H1 (cell line): Measurements from ENCODE around the gene PTX3. TPM values are rescaled to one million over a fixed set of nuclear protein-coding genes. Genes with fewer than 3 reads are reported as not detected.

Experiments
- CEBPB ChIP-seq: IDR thresholded peaks from 2 replicates; pipeline ENCODE4 v1.6.1; 2012; ENCODE audit warnings: low read depth, low read length
- E2F6 ChIP-seq: IDR thresholded peaks from 2 replicates; pipeline ENCODE4 v1.6.1; 2012; ENCODE audit warnings: inconsistent platforms
- NRF1 ChIP-seq: IDR thresholded peaks from 2 replicates; pipeline ENCODE4 v1.6.1; 2011; ENCODE audit warnings: mild to moderate bottlenecking, low read depth, low read length, improper control_type of control experiment
- POLR2A ChIP-seq, 2 experiments: IDR thresholded peaks; 1 replicate in 1 of 2; 2 replicates in 1 of 2; pipeline ENCODE4 v1.6.1; 2011; ENCODE audit warnings: low read depth in 2 of 2, low read length in 2 of 2, mild to moderate bottlenecking in 2 of 2; ENCODE audit errors: control extremely low read depth in 1 of 2
- RFX5 ChIP-seq: IDR thresholded peaks from 2 replicates; pipeline ENCODE4 v1.6.1; 2011; ENCODE audit warnings: low read depth, low read length, improper control_type of control experiment, borderline replicate concordance
- SIX5 ChIP-seq: IDR thresholded peaks from 2 replicates; pipeline ENCODE4 v1.6.1; 2011; ENCODE audit warnings: mild to moderate bottlenecking, low read depth, low read length
- TBP ChIP-seq: IDR thresholded peaks from 2 replicates; pipeline ENCODE4 v1.6.1; 2011; ENCODE audit warnings: low read depth, low read length, improper control_type of control experiment
- YY1 ChIP-seq: IDR thresholded peaks from 2 replicates; pipeline ENCODE4 v1.6.1; 2011; ENCODE audit warnings: low read depth, mild to moderate bottlenecking, low read length
- polyA plus RNA-seq, 7 experiments: library from polyadenylated mRNA; depleted of rRNA in 3 of 7; stranded (reverse) in 5 of 7; unstranded in 2 of 7; fragments of >200 nt in 5 of 7; fragments of 200-250 nt in 2 of 7; gene quantifications; 1 replicate in 5 of 7; 2 replicates in 1 of 7; 4 replicates in 1 of 7; pipeline versions ENCODE4 v1.2.1 to v1.2.3, GENCODE V29; 2011 to 2013; ENCODE audit warnings: missing spikeins in 2 of 7, mixed read lengths in 2 of 7
- total RNA-seq: library from RNA; stranded (reverse); fragmentation: NEBNext Ultra II Directional; extraction: Animal tissue kit (Norgen Biotek cat#: 25700); gene quantifications from 2 replicates; pipeline ENCODE4 v1.2.1, GENCODE V29; 2021

Gene PTX3
- total and polyA plus RNA-seq, 2 of the 8 experiments (the other 6 are each of a cell fraction or from before 2014, with no cell fraction given): 1.2 to 1.7 TPM

DNA sequence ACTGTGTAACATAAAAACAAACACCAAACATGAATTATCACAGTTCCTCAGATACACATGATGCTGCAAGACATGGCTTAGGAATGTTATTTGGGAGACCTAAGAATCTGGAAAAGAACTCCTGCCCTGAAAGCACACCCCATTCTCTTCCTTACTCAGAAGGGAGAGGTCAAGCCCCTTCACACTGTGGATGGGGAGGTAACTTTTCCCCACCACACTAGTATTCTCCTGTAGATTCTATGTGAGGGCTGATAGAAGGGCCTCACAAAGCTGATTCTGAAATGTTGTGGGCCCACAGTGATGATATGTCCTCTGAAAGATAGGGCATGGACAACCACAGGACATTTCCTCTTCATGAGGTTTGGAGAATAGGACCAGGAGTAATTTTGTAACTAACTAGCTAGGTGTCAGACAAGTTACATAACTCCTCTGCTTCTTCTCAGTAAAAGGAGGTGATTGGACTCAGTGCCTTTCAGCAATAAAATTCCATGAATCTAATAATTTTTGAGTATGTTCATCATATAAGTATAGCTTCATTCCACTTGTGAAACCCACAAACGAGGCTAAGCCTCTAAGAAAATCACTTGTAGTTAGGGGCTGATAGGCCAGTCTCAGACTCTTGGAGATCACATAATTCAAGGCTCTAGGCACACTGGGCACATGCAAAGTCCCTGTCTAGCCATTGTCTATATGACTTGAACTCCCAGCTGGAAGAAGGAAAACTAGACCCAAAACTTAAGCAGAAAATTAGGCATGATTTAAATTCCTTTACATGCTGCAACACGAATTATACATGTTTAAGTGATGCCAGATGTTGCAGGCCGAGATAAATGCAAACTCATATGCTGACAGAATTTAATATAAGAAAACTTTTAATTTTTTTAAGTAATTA, 7.5 kb downstream of the PTX3 start (continued):
- TF ChIP-seq POLR2A (IDR thresholded peaks at IDR 0.05; ENCODE audit: control extremely low read depth in 1 of 2, low read depth in 2 of 2, low read length in 2 of 2) (no peak), RFX5 (no peak), E2F6 (no peak), NRF1 (no peak), TBP (no peak), YY1 (no peak), CEBPB (no peak), SIX5 (no peak)
- TF ChIP-seq, all 59 proteins: peak for 0
